ENCODE measurements around the gene POLR2J.

DNA sequence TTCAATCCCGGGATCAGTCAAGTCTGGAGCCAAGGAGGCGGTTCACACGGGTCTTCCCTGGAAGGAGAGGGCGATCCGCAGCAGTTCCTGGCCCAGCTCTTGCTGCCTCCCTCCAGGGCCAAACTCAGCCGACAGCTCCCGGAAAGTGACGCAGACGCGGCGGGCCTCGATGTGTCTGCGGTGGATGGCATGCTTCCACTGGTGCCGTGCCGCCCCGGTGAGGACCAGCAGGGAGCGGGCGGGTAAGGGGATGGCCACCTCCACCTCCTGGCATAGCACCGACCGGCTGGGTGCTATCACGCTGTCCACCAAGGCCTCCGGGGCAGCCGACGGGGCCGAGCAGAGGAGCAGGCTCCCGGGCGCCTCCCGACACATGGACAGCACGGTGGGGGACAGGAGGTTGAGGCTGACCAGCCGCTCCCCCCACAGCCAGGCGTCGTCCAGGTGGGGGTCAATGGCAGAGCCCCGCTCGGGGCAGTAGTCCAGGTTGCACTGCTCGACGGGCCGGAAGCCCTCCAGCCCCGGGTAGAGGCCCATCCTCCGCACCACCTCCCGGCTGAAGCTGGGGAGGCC lies 21.3 kb downstream of the POLR2J start:
- TF ChIP-seq, protein P1, sequence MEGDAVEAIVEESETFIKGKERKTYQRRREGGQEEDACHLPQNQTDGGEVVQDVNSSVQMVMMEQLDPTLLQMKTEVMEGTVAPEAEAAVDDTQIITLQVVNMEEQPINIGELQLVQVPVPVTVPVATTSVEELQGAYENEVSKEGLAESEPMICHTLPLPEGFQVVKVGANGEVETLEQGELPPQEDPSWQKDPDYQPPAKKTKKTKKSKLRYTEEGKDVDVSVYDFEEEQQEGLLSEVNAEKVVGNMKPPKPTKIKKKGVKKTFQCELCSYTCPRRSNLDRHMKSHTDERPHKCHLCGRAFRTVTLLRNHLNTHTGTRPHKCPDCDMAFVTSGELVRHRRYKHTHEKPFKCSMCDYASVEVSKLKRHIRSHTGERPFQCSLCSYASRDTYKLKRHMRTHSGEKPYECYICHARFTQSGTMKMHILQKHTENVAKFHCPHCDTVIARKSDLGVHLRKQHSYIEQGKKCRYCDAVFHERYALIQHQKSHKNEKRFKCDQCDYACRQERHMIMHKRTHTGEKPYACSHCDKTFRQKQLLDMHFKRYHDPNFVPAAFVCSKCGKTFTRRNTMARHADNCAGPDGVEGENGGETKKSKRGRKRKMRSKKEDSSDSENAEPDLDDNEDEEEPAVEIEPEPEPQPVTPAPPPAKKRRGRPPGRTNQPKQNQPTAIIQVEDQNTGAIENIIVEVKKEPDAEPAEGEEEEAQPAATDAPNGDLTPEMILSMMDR (IDR thresholded peaks at IDR 0.05) = no peak
- TF ChIP-seq POLR2AphosphoS5 (IDR thresholded peaks at IDR 0.05; ENCODE audit: low read depth, low read length) (no peak), SIN3A (IDR thresholded peaks at IDR 0.05; ENCODE audit: borderline replicate concordance, insufficient read depth, low read depth, low read length) (no peak)
- TF ChIP-seq, protein P2, sequence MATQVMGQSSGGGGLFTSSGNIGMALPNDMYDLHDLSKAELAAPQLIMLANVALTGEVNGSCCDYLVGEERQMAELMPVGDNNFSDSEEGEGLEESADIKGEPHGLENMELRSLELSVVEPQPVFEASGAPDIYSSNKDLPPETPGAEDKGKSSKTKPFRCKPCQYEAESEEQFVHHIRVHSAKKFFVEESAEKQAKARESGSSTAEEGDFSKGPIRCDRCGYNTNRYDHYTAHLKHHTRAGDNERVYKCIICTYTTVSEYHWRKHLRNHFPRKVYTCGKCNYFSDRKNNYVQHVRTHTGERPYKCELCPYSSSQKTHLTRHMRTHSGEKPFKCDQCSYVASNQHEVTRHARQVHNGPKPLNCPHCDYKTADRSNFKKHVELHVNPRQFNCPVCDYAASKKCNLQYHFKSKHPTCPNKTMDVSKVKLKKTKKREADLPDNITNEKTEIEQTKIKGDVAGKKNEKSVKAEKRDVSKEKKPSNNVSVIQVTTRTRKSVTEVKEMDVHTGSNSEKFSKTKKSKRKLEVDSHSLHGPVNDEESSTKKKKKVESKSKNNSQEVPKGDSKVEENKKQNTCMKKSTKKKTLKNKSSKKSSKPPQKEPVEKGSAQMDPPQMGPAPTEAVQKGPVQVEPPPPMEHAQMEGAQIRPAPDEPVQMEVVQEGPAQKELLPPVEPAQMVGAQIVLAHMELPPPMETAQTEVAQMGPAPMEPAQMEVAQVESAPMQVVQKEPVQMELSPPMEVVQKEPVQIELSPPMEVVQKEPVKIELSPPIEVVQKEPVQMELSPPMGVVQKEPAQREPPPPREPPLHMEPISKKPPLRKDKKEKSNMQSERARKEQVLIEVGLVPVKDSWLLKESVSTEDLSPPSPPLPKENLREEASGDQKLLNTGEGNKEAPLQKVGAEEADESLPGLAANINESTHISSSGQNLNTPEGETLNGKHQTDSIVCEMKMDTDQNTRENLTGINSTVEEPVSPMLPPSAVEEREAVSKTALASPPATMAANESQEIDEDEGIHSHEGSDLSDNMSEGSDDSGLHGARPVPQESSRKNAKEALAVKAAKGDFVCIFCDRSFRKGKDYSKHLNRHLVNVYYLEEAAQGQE (IDR thresholded peaks at IDR 0.05; ENCODE audit: insufficient read depth in 1 of 2, low read depth in 2 of 2, low read length in 1 of 2) = no peak

Data from Panc1 (cell line).